CD4-positive, alpha-beta T cell (primary cell): Measurements from ENCODE around the gene ADGRV1. TPM values are rescaled to one million over a fixed set of nuclear protein-coding genes. Genes with fewer than 3 reads are reported as not detected.

ENCODE experiments used
- ATAC-seq: fragments of 200-7000 bp; cut with Tn5 transposase; one replicate; pipeline ENCODE4 v1.10.0; 2022; ENCODE audit warnings: mild to moderate bottlenecking; ENCODE audit not compliant: poor library complexity
- CTCF ChIA-PET: fragments of 350-600 bp; sonication (Branson Sonifier 250); formaldehyde crosslinking; loops from one replicate; lab custom pipeline; 2021; ENCODE audit warnings: antibody characterized with exemption, inconsistent platforms; lab: Charles Lee
- POLR2A ChIA-PET: fragments of 350-600 bp; sonication (Branson Sonifier 250); formaldehyde crosslinking; loops from one replicate; lab custom pipeline; 2021; ENCODE audit warnings: antibody characterized with exemption, inconsistent platforms; lab: Charles Lee
- DNase-seq, 14 experiments: peaks; one replicate each; pipeline ENCODE4 v3.0.0-alpha.2; 2013 to 2020; ENCODE audit warnings: mixed read lengths in 2 of 14
- H3K27ac ChIP-seq, 2 donors: one replicate each; pipeline versions ENCODE4 v1.5.1 to v1.7.0; 2013; ENCODE audit warnings: low read length in 2 of 2, low read depth in 1 of 2, mild to moderate bottlenecking in 1 of 2
- H3K27me3 ChIP-seq, 2 experiments: 1 replicate in 1 of 2; 2 replicates in 1 of 2; pipeline versions ENCODE4 v1.6.1 to v1.7.0; 2013; ENCODE audit warnings: low read length in 2 of 2, control low read depth in 1 of 2, mild to moderate bottlenecking in 1 of 2, moderate library complexity in 1 of 2; ENCODE audit not compliant: insufficient read depth in 2 of 2, control insufficient read depth in 1 of 2
- H3K36me3 ChIP-seq: one replicate; pipeline ENCODE4 v1.6.1; 2013; ENCODE audit warnings: low read length, control low read depth; ENCODE audit not compliant: insufficient read depth
- H3K4me1 ChIP-seq: one replicate; pipeline ENCODE4 v1.6.1; 2013; ENCODE audit warnings: low read length, control low read depth; ENCODE audit not compliant: insufficient read depth
- H3K4me3 ChIP-seq: one replicate; pipeline ENCODE4 v1.5.1; 2013; ENCODE audit warnings: mild to moderate bottlenecking, low read length, moderate library complexity
- H3K9me3 ChIP-seq, 2 experiments: 1 replicate in 1 of 2; 2 replicates in 1 of 2; pipeline versions ENCODE4 v1.6.1 to v1.7.0; 2013; ENCODE audit warnings: low read length in 2 of 2, mild to moderate bottlenecking in 2 of 2, control low read depth in 1 of 2, moderate library complexity in 1 of 2; ENCODE audit not compliant: control insufficient read depth in 1 of 2, insufficient read depth in 1 of 2
- H3K27ac Mint-ChIP-seq: one replicate; pipeline ENCODE4 v1.8.0; 2020; ENCODE audit warnings: mixed read lengths
- H3K27me3 Mint-ChIP-seq: one replicate; pipeline ENCODE4 v1.8.0; 2021; ENCODE audit warnings: mixed read lengths
- H3K36me3 Mint-ChIP-seq: one replicate; pipeline ENCODE4 v1.8.0; 2021; ENCODE audit warnings: low read depth, mixed read lengths
- H3K4me1 Mint-ChIP-seq: one replicate; pipeline ENCODE4 v1.8.0; 2021; ENCODE audit warnings: low read depth, mixed read lengths
- H3K4me3 Mint-ChIP-seq: one replicate; pipeline ENCODE4 v1.8.0; 2020; ENCODE audit warnings: mild to moderate bottlenecking, mixed read lengths
- H3K9me3 Mint-ChIP-seq: one replicate; pipeline ENCODE4 v1.8.0; 2020; ENCODE audit warnings: mixed read lengths
- intact Hi-C, 2 experiments: fragments of 100-400 bp; cut with DNase I in 1 of 2; cut with micrococcal nuclease in 1 of 2; formaldehyde crosslinking; loops; one replicate each; pipeline versions ENCODE4 v1.15.1 to v1.9.0; 2023 to 2025; cut with DNase I, micrococcal nuclease
- total RNA-seq, 174 experiments: library from RNA in 2 of 174; stranded (reverse) in 2 of 174; gene quantifications; one replicate each; pipeline ENCODE4 v1.2.3 and lab custom pipeline; 2021 to 2026
- TF ChIP-seq, protein P1 (sequence below): fragments of 200-600 bp; IDR thresholded peaks from one replicate; pipeline ENCODE4 v1.8.0; 2022; ENCODE audit warnings: antibody characterized with exemption, mild to moderate bottlenecking

ADGRV1 gene
- total RNA-seq, 2 experiments from 2014 or later = 0.81 to 1.2 TPM

DNA sequence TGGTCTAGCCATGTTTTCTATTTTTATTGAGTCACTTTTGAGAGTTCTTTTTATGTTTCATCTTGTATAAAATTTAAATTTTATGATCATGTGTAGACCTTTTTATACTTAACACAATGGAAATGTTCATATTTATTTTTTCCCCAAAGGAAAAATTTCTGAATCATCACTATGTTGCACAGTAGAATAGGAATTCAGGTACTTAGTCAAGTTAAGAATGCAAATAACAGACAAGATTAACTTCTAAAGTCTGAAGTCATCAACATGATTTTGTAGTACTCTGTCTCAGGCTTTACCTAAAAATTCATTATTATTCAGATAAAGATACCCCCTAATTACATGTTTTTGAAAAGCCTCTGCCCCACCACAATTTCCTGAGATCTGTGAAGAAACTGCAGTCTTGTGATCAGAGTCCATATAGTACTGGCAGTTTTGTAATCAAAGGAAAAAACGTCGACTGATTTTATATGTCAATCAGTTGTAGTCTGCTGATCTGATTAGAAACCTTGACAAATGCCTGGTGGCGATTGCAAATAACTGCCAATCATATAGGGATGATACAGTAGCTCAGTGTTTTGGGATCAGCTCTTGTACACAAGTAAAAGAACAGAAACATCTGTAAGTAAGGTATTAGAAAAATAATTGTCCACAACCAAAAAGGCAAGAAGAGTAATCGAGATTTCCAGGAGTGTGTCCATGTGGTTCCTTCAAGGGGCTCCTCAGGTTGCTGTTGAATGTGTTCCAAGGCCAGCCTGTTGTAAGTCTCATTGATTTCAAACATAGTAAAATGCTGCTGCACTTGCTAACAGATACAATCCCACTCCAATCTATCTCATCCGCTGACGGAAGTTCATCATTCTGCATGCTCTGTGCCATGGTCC lies 472.2 kb downstream of the ADGRV1 start:
- ATAC-seq = no peak
- peaks cover 20% of the 10 kb centered on the region for H3K27me3 Mint-ChIP-seq
- H3K9me3 ChIP-seq = no peaks in the 10 kb centered on the region
- no peaks in the 10 kb centered on the region for H3K36me3 ChIP-seq
- H3K4me3 Mint-ChIP-seq = no peak overlapping the region
- no peak for DNase-seq
- intact Hi-C loops = no loop called here
- ChIA-PET POLR2A (no interaction called here), CTCF (no interaction called here)
- H3K27me3 ChIP-seq = peaks cover 4 to 6% of the 10 kb centered on the region in 2 experiments
- no peaks in the 10 kb centered on the region for H3K36me3 Mint-ChIP-seq
- no peaks in the 10 kb centered on the region for H3K9me3 Mint-ChIP-seq
- no peak overlapping the region for H3K27ac Mint-ChIP-seq
- no peaks in the 10 kb centered on the region for H3K4me1 ChIP-seq
- H3K4me1 Mint-ChIP-seq = no peaks in the 10 kb centered on the region
- TF ChIP-seq, protein P1, sequence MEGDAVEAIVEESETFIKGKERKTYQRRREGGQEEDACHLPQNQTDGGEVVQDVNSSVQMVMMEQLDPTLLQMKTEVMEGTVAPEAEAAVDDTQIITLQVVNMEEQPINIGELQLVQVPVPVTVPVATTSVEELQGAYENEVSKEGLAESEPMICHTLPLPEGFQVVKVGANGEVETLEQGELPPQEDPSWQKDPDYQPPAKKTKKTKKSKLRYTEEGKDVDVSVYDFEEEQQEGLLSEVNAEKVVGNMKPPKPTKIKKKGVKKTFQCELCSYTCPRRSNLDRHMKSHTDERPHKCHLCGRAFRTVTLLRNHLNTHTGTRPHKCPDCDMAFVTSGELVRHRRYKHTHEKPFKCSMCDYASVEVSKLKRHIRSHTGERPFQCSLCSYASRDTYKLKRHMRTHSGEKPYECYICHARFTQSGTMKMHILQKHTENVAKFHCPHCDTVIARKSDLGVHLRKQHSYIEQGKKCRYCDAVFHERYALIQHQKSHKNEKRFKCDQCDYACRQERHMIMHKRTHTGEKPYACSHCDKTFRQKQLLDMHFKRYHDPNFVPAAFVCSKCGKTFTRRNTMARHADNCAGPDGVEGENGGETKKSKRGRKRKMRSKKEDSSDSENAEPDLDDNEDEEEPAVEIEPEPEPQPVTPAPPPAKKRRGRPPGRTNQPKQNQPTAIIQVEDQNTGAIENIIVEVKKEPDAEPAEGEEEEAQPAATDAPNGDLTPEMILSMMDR = no peak
- H3K4me3 ChIP-seq = no peak overlapping the region
- no peak overlapping the region for H3K27ac ChIP-seq

DNA sequence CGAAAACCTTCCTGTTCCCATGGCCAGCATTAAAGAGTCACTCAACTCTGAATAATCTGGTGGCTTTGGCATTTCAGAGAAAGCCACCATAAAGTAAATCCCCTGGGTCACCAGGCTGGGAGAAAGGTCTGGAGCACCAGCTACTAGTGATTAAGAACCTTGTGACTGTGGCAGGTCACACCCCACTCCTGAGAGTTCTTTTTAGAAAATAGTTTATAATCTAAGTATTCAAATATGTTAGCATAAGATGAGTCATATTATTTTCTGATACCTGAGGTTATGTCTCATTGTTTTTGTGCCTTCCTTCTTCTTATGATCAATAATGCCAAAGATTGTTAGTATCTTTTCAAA lies 472.8 kb downstream of the ADGRV1 start:
- TF ChIP-seq, protein P1 = no peak
- no peak overlapping the region for H3K27ac Mint-ChIP-seq
- POLR2A ChIA-PET = no interaction called here
- DNase-seq = no peak
- H3K9me3 ChIP-seq = no peaks in the 10 kb centered on the region
- H3K27ac ChIP-seq = no peak overlapping the region
- H3K4me3 ChIP-seq = no peak overlapping the region
- intact Hi-C loops = no loop called here
- no peaks in the 10 kb centered on the region for H3K4me1 Mint-ChIP-seq
- no peaks in the 10 kb centered on the region for H3K9me3 Mint-ChIP-seq
- no peak overlapping the region for H3K4me3 Mint-ChIP-seq
- CTCF ChIA-PET = no interaction called here
- no peaks in the 10 kb centered on the region for H3K4me1 ChIP-seq
- no peaks in the 10 kb centered on the region for H3K36me3 Mint-ChIP-seq
- peaks cover 20% of the 10 kb centered on the region for H3K27me3 Mint-ChIP-seq
- H3K36me3 ChIP-seq = no peaks in the 10 kb centered on the region
- no peak for ATAC-seq
- peaks cover 4 to 6% of the 10 kb centered on the region in 2 experiments for H3K27me3 ChIP-seq

DNA sequence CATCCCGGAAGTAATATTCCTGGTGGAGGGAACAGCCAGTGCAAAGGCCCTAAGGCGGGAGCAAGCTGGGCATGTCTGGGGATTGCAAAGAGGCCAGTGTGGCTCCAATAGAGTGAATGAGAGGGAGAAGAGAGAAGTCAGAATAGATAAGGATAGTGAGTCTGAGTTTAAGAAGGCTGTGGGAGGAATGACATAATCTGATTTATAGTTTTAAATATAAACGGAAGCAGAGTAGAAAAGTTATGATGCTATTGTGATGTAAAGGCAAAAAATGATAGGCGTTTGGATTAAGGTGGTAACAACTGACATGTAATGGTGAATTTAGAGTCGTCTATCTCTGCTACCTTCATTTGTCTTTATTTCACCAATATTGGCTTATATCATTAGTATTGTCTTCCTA lies 473.5 kb downstream of the ADGRV1 start:
- Mint-ChIP-seq H3K36me3 (no peaks in the 10 kb centered on the region), H3K4me3 (no peak overlapping the region), H3K4me1 (no peaks in the 10 kb centered on the region), H3K9me3 (no peaks in the 10 kb centered on the region), H3K27ac (no peak overlapping the region), H3K27me3 (peaks cover 20% of the 10 kb centered on the region)
- H3K9me3 ChIP-seq = no peaks in the 10 kb centered on the region
- no peaks in the 10 kb centered on the region for H3K4me1 ChIP-seq
- H3K27me3 ChIP-seq = peaks cover 4 to 6% of the 10 kb centered on the region in 2 experiments
- POLR2A ChIA-PET = no interaction called here
- intact Hi-C loops = no loop called here
- CTCF ChIA-PET = no interaction called here
- ATAC-seq (no peak), DNase-seq (no peak)
- H3K36me3 ChIP-seq = no peaks in the 10 kb centered on the region
- H3K27ac ChIP-seq = no peak overlapping the region
- H3K4me3 ChIP-seq = no peak overlapping the region
- TF ChIP-seq, protein P1 = no peak
